SK-N-SH (cell line): ENCODE data around the gene TBCCD1. TPM values are rescaled to one million over a fixed set of nuclear protein-coding genes. Genes with fewer than 3 reads are reported as not detected.

Experiments
- CTCF ChIA-PET: fragments of 300-600, 350-600 bp; formaldehyde crosslinking; extraction: SDS; loops from one replicate; lab custom pipeline; 2021; lab: Yijun Ruan, JAX
- POLR2A ChIA-PET: fragments of 350-600 bp; sonication (Branson Sonifier 250); formaldehyde crosslinking; extraction: SDS; loops from one replicate; lab custom pipeline; 2020; ENCODE audit warnings: antibody characterized with exemption, inconsistent platforms; lab: Yijun Ruan, JAX
- DNase-seq: peaks from one replicate; pipeline ENCODE4 v3.0.0; 2012
- H2AFZ ChIP-seq: fragments of 200-600 bp; sonication (generic); 2 replicates; pipeline ENCODE4 v1.8.1; 2016; ENCODE audit warnings: antibody characterized with exemption, mild to moderate bottlenecking, low read depth
- H3F3A ChIP-seq: fragments of 200-600 bp; sonication (generic); replicated peaks from 2 replicates; pipeline ENCODE3; 2016; ENCODE audit warnings: antibody characterized with exemption, mild to moderate bottlenecking; ENCODE audit not compliant: insufficient read depth
- H3K27ac ChIP-seq, 2 experiments: fragments of 200-500 bp in 1 of 2; fragments of 200-600 bp in 1 of 2; sonication (Bioruptor generic) in 1 of 2; sonication (generic), shearing (Covaris generic) in 1 of 2; 2 replicates each; pipeline versions ENCODE4 v1.5.1 to v1.6.1; 2014 to 2016; ENCODE audit warnings: low read depth in 2 of 2, inconsistent platforms in 1 of 2, low read length in 1 of 2, mild to moderate bottlenecking in 1 of 2, mixed read lengths in 1 of 2
- H3K27me3 ChIP-seq: fragments of 200-600 bp; sonication (generic), shearing (Covaris generic); 2 replicates; pipeline ENCODE4 v1.6.1; 2016; ENCODE audit warnings: mixed run types; ENCODE audit not compliant: insufficient read depth
- H3K36me3 ChIP-seq, 2 experiments: fragments of 200-500 bp in 1 of 2; fragments of 200-600 bp in 1 of 2; sonication (Bioruptor generic) in 1 of 2; sonication (generic) in 1 of 2; replicated peaks in 1 of 2; 2 replicates each; pipeline versions ENCODE3 to v1.5.1; 2014 to 2016; ENCODE audit warnings: low read length in 1 of 2, mild to moderate bottlenecking in 1 of 2; ENCODE audit not compliant: insufficient read depth in 2 of 2, control insufficient read depth in 1 of 2
- H3K4me1 ChIP-seq, 2 experiments: fragments of 200-500 bp in 1 of 2; fragments of 200-600 bp in 1 of 2; sonication (Bioruptor generic) in 1 of 2; sonication (generic), shearing (Covaris generic) in 1 of 2; 2 replicates each; pipeline versions ENCODE4 v1.5.1 to v1.6.1; 2014 to 2016; ENCODE audit warnings: low read depth in 1 of 2, low read length in 1 of 2, mixed run types in 1 of 2; ENCODE audit not compliant: insufficient read depth in 2 of 2, control insufficient read depth in 1 of 2
- H3K4me2 ChIP-seq: fragments of 200-600 bp; sonication (generic), shearing (Covaris generic); 2 replicates; pipeline ENCODE4 v1.6.1; 2017; ENCODE audit warnings: mixed run types
- H3K4me3 ChIP-seq, 2 experiments: fragments of 200-500 bp in 1 of 2; fragments of 200-600 bp in 1 of 2; sonication (Bioruptor generic) in 1 of 2; sonication (generic), shearing (Covaris generic) in 1 of 2; 2 replicates each; pipeline versions ENCODE4 v1.5.1 to v1.8.1; 2014 to 2016; ENCODE audit warnings: low read depth in 2 of 2, inconsistent platforms in 1 of 2, low read length in 1 of 2, mild to moderate bottlenecking in 1 of 2, mixed read lengths in 1 of 2, moderate library complexity in 1 of 2
- H3K79me2 ChIP-seq: fragments of 200-600 bp; sonication (generic); 2 replicates; pipeline ENCODE4 v1.8.1; 2017; ENCODE audit warnings: mild to moderate bottlenecking; ENCODE audit not compliant: insufficient read depth
- H3K9ac ChIP-seq: fragments of 200-600 bp; sonication (generic); 2 replicates; pipeline ENCODE4 v1.6.1; 2017; ENCODE audit warnings: mixed run types
- H3K9me2 ChIP-seq: fragments of 200-600 bp; sonication (generic); 2 replicates; pipeline ENCODE4 v1.6.1; 2017; ENCODE audit warnings: mixed run types
- H3K9me3 ChIP-seq: fragments of 200-600 bp; sonication (generic); 2 replicates; pipeline ENCODE4 v1.6.1; 2017; ENCODE audit warnings: mixed run types, mild to moderate bottlenecking, moderate library complexity
- H4K20me1 ChIP-seq: fragments of 200-600 bp; sonication (generic); 2 replicates; pipeline ENCODE4 v1.6.1; 2017; ENCODE audit warnings: mild to moderate bottlenecking, mixed run types; ENCODE audit not compliant: insufficient read depth
- CHD2 ChIP-seq: fragments of 150-350 bp; IDR thresholded peaks from 2 replicates; pipeline ENCODE4 v1.6.1; 2018; ENCODE audit warnings: low read length; ENCODE audit not compliant: partially characterized antibody
- ELF1 ChIP-seq: IDR thresholded peaks from 2 replicates; pipeline ENCODE4 v1.4.0; 2012
- EP300 ChIP-seq, 2 experiments: IDR thresholded peaks; 2 replicates each; pipeline versions ENCODE4 v1.4.0 to v1.6.1; 2012; ENCODE audit warnings: borderline replicate concordance in 1 of 2, low read depth in 1 of 2, low read length in 1 of 2
- EZH2phosphoT487 ChIP-seq: fragments of 200-600 bp; sonication (generic); IDR thresholded peaks from 2 replicates; pipeline ENCODE4 v1.6.1; 2017; ENCODE audit warnings: low read depth, mixed run types, mild to moderate bottlenecking, antibody characterized with exemption, moderate library complexity, borderline replicate concordance
- FOSL2 ChIP-seq: IDR thresholded peaks from 2 replicates; pipeline ENCODE4 v1.4.0; 2012; ENCODE audit warnings: low read depth, mild to moderate bottlenecking, moderate library complexity, borderline replicate concordance
- FOXJ3 ChIP-seq: sonication (generic); formaldehyde crosslinking; IDR thresholded peaks from 2 replicates; pipeline ENCODE4 v1.5.1; 2020; ENCODE audit warnings: mild to moderate bottlenecking, missing genetic modification reagents
- FOXM1 ChIP-seq: IDR thresholded peaks from 2 replicates; pipeline ENCODE4 v1.4.0; 2012; ENCODE audit warnings: low read depth, mild to moderate bottlenecking
- GABPA ChIP-seq: IDR thresholded peaks from 2 replicates; pipeline ENCODE4 v1.4.0; 2012; ENCODE audit warnings: low read depth, mild to moderate bottlenecking
- GATA2 ChIP-seq: sonication (generic); formaldehyde crosslinking; IDR thresholded peaks from 2 replicates; pipeline ENCODE4 v1.5.0; 2020; ENCODE audit warnings: mild to moderate bottlenecking, missing genetic modification reagents
- JUND ChIP-seq: IDR thresholded peaks from 2 replicates; pipeline ENCODE4 v1.4.0; 2012
- MAX ChIP-seq: IDR thresholded peaks from 2 replicates; pipeline ENCODE4 v1.4.0; 2012; ENCODE audit warnings: low read depth
- MEF2A ChIP-seq: IDR thresholded peaks from 2 replicates; pipeline ENCODE4 v1.4.0; 2012; ENCODE audit warnings: low read depth, borderline replicate concordance
- MXI1 ChIP-seq: IDR thresholded peaks from 2 replicates; pipeline ENCODE4 v1.6.1; 2012; ENCODE audit warnings: mild to moderate bottlenecking, low read depth, low read length, improper control_type of control experiment
- NFIC ChIP-seq: IDR thresholded peaks from 2 replicates; pipeline ENCODE4 v1.4.0; 2012; ENCODE audit warnings: borderline replicate concordance
- NRF1 ChIP-seq: IDR thresholded peaks from 2 replicates; pipeline ENCODE4 v1.6.1; 2012; ENCODE audit warnings: low read depth, mild to moderate bottlenecking, low read length
- POLR2AphosphoS5 ChIP-seq: IDR thresholded peaks from 2 replicates; pipeline ENCODE4 v1.6.1; 2012; ENCODE audit warnings: low read depth, low read length
- RAD21 ChIP-seq: IDR thresholded peaks from 2 replicates; pipeline ENCODE4 v1.6.1; 2012; ENCODE audit warnings: mild to moderate bottlenecking, low read length
- RCOR1 ChIP-seq: fragments of 150-350 bp; IDR thresholded peaks from 2 replicates; pipeline ENCODE4 v1.6.1; 2017; ENCODE audit warnings: antibody characterized with exemption, low read length
- REST ChIP-seq: IDR thresholded peaks from 2 replicates; pipeline ENCODE4 v1.6.1; 2012; ENCODE audit warnings: mild to moderate bottlenecking, low read depth, low read length, moderate library complexity
- RFX5 ChIP-seq: IDR thresholded peaks from 2 replicates; pipeline ENCODE4 v1.6.1; 2012; ENCODE audit warnings: mild to moderate bottlenecking, improper control_type of control experiment, low read length
- RXRA ChIP-seq: IDR thresholded peaks from 2 replicates; pipeline ENCODE4 v1.4.0; 2012; ENCODE audit warnings: low read depth, mild to moderate bottlenecking, borderline replicate concordance
- SIN3A ChIP-seq: IDR thresholded peaks from 2 replicates; pipeline ENCODE4 v1.6.1; 2012; ENCODE audit warnings: low read depth, mild to moderate bottlenecking, low read length, moderate library complexity, borderline replicate concordance
- TAF1 ChIP-seq: IDR thresholded peaks from 2 replicates; pipeline ENCODE4 v1.6.1; 2012; ENCODE audit warnings: low read depth, mild to moderate bottlenecking, low read length, moderate library complexity, borderline replicate concordance
- TCF12 ChIP-seq: IDR thresholded peaks from 2 replicates; pipeline ENCODE4 v1.4.0; 2012
- USF1 ChIP-seq: IDR thresholded peaks from 2 replicates; pipeline ENCODE4 v1.4.0; 2012; ENCODE audit warnings: low read depth, borderline replicate concordance
- YY1 ChIP-seq: IDR thresholded peaks from 2 replicates; pipeline ENCODE4 v1.4.0; 2012; ENCODE audit warnings: low read depth, mild to moderate bottlenecking
- ZBTB33 ChIP-seq: IDR thresholded peaks from 2 replicates; pipeline ENCODE4 v1.4.0; 2012; ENCODE audit warnings: low read depth, borderline replicate concordance
- WGBS: methylation state at CpG from one replicate; pipeline ENCODE4 v1.1.6; 2017; ENCODE audit warnings: low lambda C conversion rate; 5-methylcytosine and 5-hydroxymethylcytosine counted together
- polyA plus RNA-seq, 3 experiments: library from polyadenylated mRNA; depleted of rRNA; stranded (reverse); fragments of >200 nt; gene quantifications; 2 replicates each; pipeline ENCODE4 v1.2.3, GENCODE V29; 2012

TBCCD1 gene
- polyA plus RNA-seq, 1 of the 3 experiments (the other 2 are of a cell fraction), result 6.5 TPM

GRCh38 chr3:186570096-186570940 lies 3.2 kb upstream of the TBCCD1 start, which contains the start of gene DNAJB11:
Gene DNAJB11, plus strand, starts transcription at chr3:186570720. Its CDS starts 178 bp downstream, at chr3:186570898.
- POLR2A ChIA-PET, result interaction anchor here (0.8 to 1.4 kb wide), 5 partner anchors 17 to 633 kb away, joined by 3 to 17 read pairs (median 4); partner anchors contain the start of genes EIF4A2 and TRA2B
- CTCF ChIA-PET, result interaction anchor here (1.1 to 2.6 kb wide), 3 partner anchors 30 to 252 kb away, joined by 3 to 7 read pairs (median 3); no protein-coding TSS in a partner anchor
- peaks cover 25 to 28% of the 10 kb centered on the region in 2 experiments for H3K36me3 ChIP-seq
- no peaks in the 10 kb centered on the region for H4K20me1 ChIP-seq
- 0% methylated on average over 42 of the region's 59 CpGs for WGBS
- peak; percentile 96 for DNase-seq
- peak within 1 kb of the TSS; percentile 97 for H3K4me2 ChIP-seq
- H3K9me2 ChIP-seq, result no peaks in the 10 kb centered on the region
- peak within 1 kb of the TSS; percentile 86 to 96 for H3K4me3 ChIP-seq
- H3K4me1 ChIP-seq, result peaks cover 16 to 17% of the 10 kb centered on the region in 2 experiments
- H3F3A ChIP-seq, result no peaks in the 10 kb centered on the region
- peak within 1 kb of the TSS; percentile 78 for H3K9ac ChIP-seq
- H2AFZ ChIP-seq, result peak within 1 kb of the TSS; percentile 94
- peaks cover 44% of the 10 kb centered on the region for H3K79me2 ChIP-seq
- no peaks in the 10 kb centered on the region for H3K27me3 ChIP-seq
- H3K9me3 ChIP-seq, result no peaks in the 10 kb centered on the region
- H3K27ac ChIP-seq, result peak within 1 kb of the TSS; percentile 50 to 80; a peak in 3 of 4 replicates
- peak; percentile 80 for TF ChIP-seq MXI1
- TF ChIP-seq MAX, result peak; percentile 75
- TF ChIP-seq FOXM1, result no peak
- TF ChIP-seq JUND, result no peak
- peak; percentile 84; the same call in 1 of the 2 replicates for TF ChIP-seq SIN3A
- peak; percentile 96 for TF ChIP-seq TAF1
- TF ChIP-seq RXRA, result no peak
- peak; percentile 93 for TF ChIP-seq RFX5
- no peak for TF ChIP-seq FOSL2
- TF ChIP-seq NRF1, result 0 out of 2 replicates have a peak, but pooled peaks have one; percentile 2
- 0 out of 2 replicates have a peak, but pooled peaks have one; percentile 7 for TF ChIP-seq REST
- TF ChIP-seq USF1, result peak; percentile 39; the same call in 1 of the 2 replicates
- TF ChIP-seq ZBTB33, result peak; percentile 93
- TF ChIP-seq MEF2A, result no peak
- no peak for TF ChIP-seq FOXJ3
- no peak; a peak in 1 of 4 replicates for TF ChIP-seq EP300 (IDR thresholded peaks at IDR 0.05; ENCODE audit: borderline replicate concordance in 1 of 2, low read depth in 1 of 2, low read length in 1 of 2)
- no peak for TF ChIP-seq NFIC
- TF ChIP-seq TCF12, result peak; percentile 4; the same call in 1 of the 2 replicates
- TF ChIP-seq RAD21, result no peak
- no peak for TF ChIP-seq GATA2
- TF ChIP-seq GABPA, result peak; percentile 66
- peak; percentile 59; the same call in 1 of the 2 replicates for TF ChIP-seq RCOR1
- peak; percentile 97 for TF ChIP-seq CHD2
- no peak; the same call in 1 of the 2 replicates for TF ChIP-seq YY1
- peak; percentile 85 for TF ChIP-seq ELF1
- TF ChIP-seq EZH2phosphoT487, result no peak
- peak; percentile 82 for TF ChIP-seq POLR2AphosphoS5
